Heart left ventricle (tissue), 16 donors: Measurements from ENCODE around the gene ASCL2. TPM values are rescaled to one million over a fixed set of nuclear protein-coding genes. Genes with fewer than 3 reads are reported as not detected.
A peak's percentile ranks its signal among the peaks of the same experiment; 100 is the strongest.

Experiments used
- ATAC-seq, 4 donors: fragments of 200-7000 bp; cut with Tn5 transposase; one replicate each; pipeline ENCODE4 v1.9.1; 2020 to 2022; ENCODE audit warnings: moderate library complexity in 4 of 4, mild to moderate bottlenecking in 3 of 4, moderate number of reproducible peaks in 1 of 4
- DNase-seq, 5 donors: peaks; one replicate each; pipeline ENCODE4 v3.0.0-alpha.2; 2020
- H3K27ac ChIP-seq, 12 donors: fragments of 200-600 bp; sonication (generic) in 4 of 12; one replicate each; pipeline versions ENCODE4 v1.5.0 to v1.8.0; 2016 to 2022; ENCODE audit warnings: mild to moderate bottlenecking in 2 of 12
- H3K27me3 ChIP-seq, 9 donors: fragments of 200-600 bp; sonication (generic) in 2 of 9; one replicate each; pipeline versions ENCODE4 v1.5.1 to v1.8.0; 2016 to 2022; ENCODE audit warnings: mild to moderate bottlenecking in 3 of 9
- H3K36me3 ChIP-seq, 9 donors: fragments of 200-600 bp; sonication (generic) in 2 of 9; one replicate each; pipeline versions ENCODE4 v1.5.0 to v1.8.0; 2018 to 2022; ENCODE audit warnings: mild to moderate bottlenecking in 2 of 9
- H3K4me1 ChIP-seq, 12 donors: fragments of 200-600 bp; sonication (generic) in 4 of 12; one replicate each; pipeline versions ENCODE4 v1.5.0 to v1.8.0; 2016 to 2022; ENCODE audit warnings: mild to moderate bottlenecking in 3 of 12
- H3K4me3 ChIP-seq, 12 donors: fragments of 200-600 bp; sonication (generic) in 4 of 12; one replicate each; pipeline versions ENCODE4 v1.5.0 to v1.8.0; 2017 to 2022; ENCODE audit warnings: mild to moderate bottlenecking in 9 of 12, moderate library complexity in 4 of 12
- H3K9me3 ChIP-seq, 12 donors: fragments of 200-600 bp; sonication (generic) in 4 of 12; one replicate each; pipeline versions ENCODE4 v1.5.0 to v1.8.0; 2016 to 2022; ENCODE audit warnings: mild to moderate bottlenecking in 1 of 12
- CTCF ChIP-seq, 12 donors: fragments of 200-600 bp; sonication (generic) in 4 of 12; IDR thresholded peaks; one replicate each; pipeline versions ENCODE4 v1.5.0 to v1.8.0; 2018 to 2022; ENCODE audit warnings: antibody characterized with exemption in 12 of 12, mild to moderate bottlenecking in 5 of 12
- POLR2A ChIP-seq, 2 donors: fragments of 450-650 bp; IDR thresholded peaks; one replicate each; pipeline ENCODE4 v1.6.1; 2017; ENCODE audit warnings: antibody characterized with exemption in 2 of 2, mild to moderate bottlenecking in 2 of 2, moderate library complexity in 2 of 2
- WGBS, 4 donors: extraction: QIAGEN DNeasy Blood & Tissue Kit in 2 of 4; methylation state at CpG; one replicate each; pipeline versions ENCODE4 v1.1.5 to v1.1.7; 2013 to 2018; 5-methylcytosine and 5-hydroxymethylcytosine counted together
- intact Hi-C, 10 donors: fragments of 100-400 bp; cut with DNase I; formaldehyde crosslinking; loops; one replicate each; pipeline versions ENCODE4 v1.11.1 to v1.14.2; 2022
- polyA plus RNA-seq, 2 donors: library from polyadenylated mRNA; stranded (reverse); fragments of 200-250 nt; gene quantifications; one replicate each; pipeline ENCODE4 v1.2.3, GENCODE V29; 2013
- total RNA-seq, 9 donors: library from RNA; depleted of rRNA in 2 of 9; stranded (reverse); fragments of >200 nt in 2 of 9; fragmentation: NEBNext Ultra II Directional in 3 of 9; extraction: Animal tissue kit (Norgen Biotek cat#: 25700) in 3 of 9; gene quantifications; one replicate each; pipeline versions ENCODE4 v1.1.0 to v1.2.4, GENCODE V29; 2016 to 2023
- donor health status: ischemic (EF 13 %, LVEDD 7.1; RV severe dilation, severe dysfunction).
- donor health status: healthy with polysubstance abuse.
- donor health status: DM: no; HTN: yes; CAD: no.
- donor health status: DM: no; HTN: no; CAD: no.
- donor health status: ischemic (EF 25% LVEDD 6.9; RV normal size, moderate dysfunction).
- donor health status: ischemic (EF 25% LVEDD 5.7; RV mildly dilated, moderate dysfunction).
- donor health status: healthy.
- donor health status: DM: yes; HTN: yes; CAD: no.
- donor health status: ischemic (EF 35%, LVEDD 5.7; RV mildly dilated, moderate dysfunction).
- donor health status: nonischemic (EF 11% LVEDD 7.7; RV severe dilation, severe dysfunction).
- donor health status: DM: yes; HTN: yes; CAD: no.
- donor health status: PGD.
- donor health status: ischemic (EF 29% LVEDD 5.4; RV normal size, mild dysfunction).
- donor health status: nonischemic (EF 23%, LVEDD 6.1; RV moderate dilation, normal function).

Gene ASCL2
- total and polyA plus RNA-seq, 11 donors, result 0.07 to 2.3 (median 0.43) TPM; not detected in 7

DNA sequence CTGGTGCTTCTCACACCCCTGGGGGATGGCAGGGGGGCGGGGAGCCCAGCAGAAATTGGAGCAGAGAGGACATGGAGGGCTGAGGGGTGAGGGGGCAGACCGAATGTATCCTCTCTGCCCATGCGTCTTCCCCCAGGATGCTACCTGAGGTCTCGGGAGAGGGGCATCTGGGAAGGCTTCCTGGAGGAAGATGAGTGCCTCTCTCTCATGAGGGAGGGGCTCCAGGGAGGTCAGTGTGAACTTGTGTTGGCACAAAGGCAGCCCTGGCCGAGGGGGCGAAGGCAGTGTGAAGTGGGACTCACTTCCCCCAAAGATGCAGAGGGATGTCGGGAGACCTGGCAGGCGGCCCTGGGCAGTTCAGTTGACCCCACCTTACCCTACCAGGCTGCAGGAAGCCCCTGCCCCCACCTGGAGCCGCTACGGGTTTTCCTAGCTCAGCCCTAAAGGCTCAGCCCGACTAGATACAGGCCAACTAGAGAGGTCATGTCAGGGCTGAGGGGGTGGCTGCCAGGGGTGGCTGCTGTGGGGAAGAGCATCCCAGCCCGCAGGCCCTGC is 10.4 kb downstream of the ASCL2 start:
- intact Hi-C loops, result no loop called here
- no peak overlapping the region for H3K4me3 ChIP-seq
- WGBS, 4 donors, result 63 to 73% (median 67%) methylated on average over 8 to 12 of the region's 12 CpGs
- no peak overlapping the region for H3K27ac ChIP-seq
- peaks cover 0 to 3% (median 0%) of the 10 kb centered on the region in 12 donors for H3K9me3 ChIP-seq
- no peaks in the 10 kb centered on the region for H3K36me3 ChIP-seq
- TF ChIP-seq CTCF (IDR thresholded peaks at IDR 0.05) (no peak), POLR2A (IDR thresholded peaks at IDR 0.05) (no peak)
- peak in 2 of 5 donors; percentile 14 to 32 for DNase-seq
- ATAC-seq, result no peak
- peaks cover 0 to 4% (median 0%) of the 10 kb centered on the region in 12 donors for H3K4me1 ChIP-seq
- H3K27me3 ChIP-seq, result peaks cover 0 to 27% (median 0%) of the 10 kb centered on the region in 9 donors

DNA sequence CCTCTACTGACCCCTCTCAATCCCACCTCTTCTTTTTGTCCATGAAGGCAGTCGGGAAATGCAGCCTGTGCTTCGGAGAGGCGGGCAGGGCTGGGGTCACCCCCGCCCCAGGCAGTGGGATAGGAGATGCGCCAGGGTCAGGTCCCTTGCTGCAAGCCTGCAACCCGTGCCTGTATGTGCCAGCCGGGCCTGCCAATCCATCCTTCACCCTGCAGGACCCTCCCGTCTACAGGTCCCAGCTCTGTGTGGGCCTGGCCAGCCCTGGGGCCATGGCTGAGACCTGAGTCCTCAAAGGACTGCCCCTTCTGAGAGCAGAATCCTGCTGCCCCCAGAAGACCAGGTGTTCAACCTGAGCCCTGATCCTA is 10.9 kb downstream of the ASCL2 start:
- ATAC-seq (no peak), DNase-seq (peak in 2 of 5 donors; percentile 15 to 24)
- Histone ChIP-seq H3K27ac (no peak overlapping the region), H3K36me3 (no peaks in the 10 kb centered on the region), H3K4me1 (no peaks in the 10 kb centered on the region), H3K9me3 (peaks cover 0 to 4% (median 0%) of the 10 kb centered on the region in 12 donors), H3K27me3 (peaks cover 0 to 27% (median 0%) of the 10 kb centered on the region in 9 donors), H3K4me3 (no peak overlapping the region)
- intact Hi-C loops, result no loop called here
- WGBS, 4 donors, result 82 to 92% (median 88%) methylated on average over 3 to 8 of the region's 8 CpGs
- TF ChIP-seq POLR2A (IDR thresholded peaks at IDR 0.05) (no peak), CTCF (IDR thresholded peaks at IDR 0.05) (no peak)

DNA sequence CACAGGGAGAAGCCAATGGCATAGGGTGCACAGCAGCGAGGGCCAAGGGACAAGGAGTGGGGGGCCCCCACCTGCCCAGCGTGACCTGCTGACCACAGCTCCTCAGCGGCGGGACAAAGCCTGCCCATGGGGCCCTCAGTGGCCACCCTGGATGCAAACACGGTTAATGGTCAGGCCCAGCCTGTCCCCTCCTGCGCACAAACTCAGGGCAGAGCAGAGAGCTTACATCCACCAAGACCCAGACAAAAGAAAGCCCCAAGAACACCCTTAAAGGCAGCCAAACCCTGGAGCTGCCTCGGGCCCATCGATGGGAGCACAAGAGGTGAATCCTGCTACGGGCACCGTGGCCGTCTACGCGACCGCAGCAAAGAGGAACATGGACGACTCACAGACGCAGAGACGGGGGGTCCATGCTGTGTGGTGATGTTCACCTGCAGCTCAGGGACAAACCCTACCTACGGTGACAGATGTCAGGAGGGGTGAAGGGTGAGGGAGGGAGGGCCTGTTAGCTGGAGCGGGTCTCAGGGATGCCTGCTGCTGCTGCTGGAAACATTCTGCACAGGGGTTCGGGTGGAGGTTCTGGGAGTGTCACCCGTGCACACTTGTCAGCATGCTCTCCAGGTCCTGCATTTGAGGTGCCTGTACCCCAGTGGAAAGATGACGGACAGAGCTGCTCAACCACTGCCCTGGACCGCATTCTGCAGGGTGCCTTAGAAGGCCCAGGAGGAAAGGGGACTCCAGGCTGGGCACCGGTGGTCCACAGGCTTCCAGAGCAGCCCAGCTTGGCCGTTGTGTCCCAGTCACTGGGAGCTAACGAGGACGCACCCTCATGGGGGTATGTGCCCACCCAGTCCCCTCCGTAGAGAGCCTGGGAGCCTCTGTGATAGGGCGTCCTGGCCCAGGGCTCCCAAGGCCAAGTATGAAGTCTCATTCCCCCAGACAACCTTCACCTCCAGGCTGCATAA is 11.6 kb downstream of the ASCL2 start:
- WGBS, 4 donors, result 86 to 90% (median 88%) methylated on average over 27 to 29 of the region's 29 CpGs
- H3K4me1 ChIP-seq, result no peaks in the 10 kb centered on the region
- TF ChIP-seq CTCF (IDR thresholded peaks at IDR 0.05), result no peak
- no peak for TF ChIP-seq POLR2A (IDR thresholded peaks at IDR 0.05)
- DNase-seq (peak in 2 of 5 donors; percentile 15 to 49), ATAC-seq (peak in 1 of 4 donors; percentile 9)
- H3K9me3 ChIP-seq, result peaks cover 0 to 9% (median 0%) of the 10 kb centered on the region in 12 donors
- no peaks in the 10 kb centered on the region for H3K36me3 ChIP-seq
- intact Hi-C loops, result no loop called here
- no peak overlapping the region for H3K27ac ChIP-seq
- peaks cover 0 to 27% (median 0%) of the 10 kb centered on the region in 9 donors for H3K27me3 ChIP-seq
- H3K4me3 ChIP-seq, result no peak overlapping the region
